GM12878 (cell line): ENCODE data around the gene NLN. TPM values are rescaled to one million over a fixed set of nuclear protein-coding genes. Genes with fewer than 3 reads are reported as not detected.

Experiments used
- ATAC-seq: fragments of 200-7000 bp; cut with Tn5 transposase; 3 replicates; pipeline ENCODE4 v1.9.1; 2020; ENCODE audit warnings: mild to moderate bottlenecking, moderate library complexity
- BruUV-seq: library from RNA; stranded (reverse); fragments of 400-500 nt; replicated peaks from 2 replicates; lab custom pipeline; 2021; lab: Mats Ljungman, UMichigan
- CTCF ChIA-PET: fragments of 300-600 bp; sonication (Branson Sonifier 250); formaldehyde crosslinking; extraction: SDS; loops from one replicate; lab custom pipeline; 2021; ENCODE audit warnings: inconsistent platforms; lab: Yijun Ruan, JAX
- POLR2A ChIA-PET: fragments of 350-600 bp; formaldehyde crosslinking; extraction: SDS; loops from one replicate; lab custom pipeline; 2021; ENCODE audit warnings: inconsistent platforms; lab: Charles Lee
- RAD21 ChIA-PET: fragments of 300-600 bp; sonication (Branson Sonifier 250); formaldehyde crosslinking; loops from one replicate; lab custom pipeline; 2023; ENCODE audit warnings: antibody characterized with exemption; ENCODE audit not compliant: unreplicated experiment; lab: Charles Lee
- SMC1A ChIA-PET: fragments of 300-600 bp; sonication (Branson Sonifier 250); formaldehyde crosslinking; loops from one replicate; lab custom pipeline; 2023; ENCODE audit not compliant: unreplicated experiment, uncharacterized antibody; lab: Charles Lee
- DNase-seq: peaks from one replicate; pipeline ENCODE4 v3.0.0-alpha.2; 2011; ENCODE audit warnings: low read depth, low spot score
- FAIRE-seq: peaks from 3 replicates; lab custom pipeline; 2011; peaks lifted over from hg19 to GRCh38; lab: Jason Lieb, UNC
- H2AFZ ChIP-seq: 2 replicates; pipeline ENCODE4 v1.6.0; 2011; ENCODE audit warnings: low read depth, low read length, control low read depth; ENCODE audit not compliant: control insufficient read depth
- H3K27ac ChIP-seq: 2 replicates; pipeline ENCODE4 v1.5.1; 2011; ENCODE audit warnings: control low read depth; ENCODE audit not compliant: control insufficient read depth, insufficient read depth
- H3K27me3 ChIP-seq, 2 experiments: replicated peaks in 1 of 2; 2 replicates each; pipeline versions ENCODE4 v1.6.0 to v1.6.1; 2011; ENCODE audit warnings: low read length in 1 of 2; ENCODE audit not compliant: control insufficient read depth in 2 of 2, insufficient read depth in 2 of 2
- H3K36me3 ChIP-seq, 2 experiments: 2 replicates each; pipeline ENCODE4 v1.5.1; 2011; ENCODE audit warnings: low read length in 1 of 2; ENCODE audit not compliant: control insufficient read depth in 2 of 2, insufficient read depth in 2 of 2
- H3K4me1 ChIP-seq: 2 replicates; pipeline ENCODE4 v1.6.1; 2011; ENCODE audit warnings: mild to moderate bottlenecking, low read length, moderate library complexity, mixed read lengths; ENCODE audit not compliant: control insufficient read depth, insufficient read depth
- H3K4me2 ChIP-seq: 2 replicates; pipeline ENCODE4 v1.6.0; 2011; ENCODE audit warnings: control low read depth; ENCODE audit not compliant: control insufficient read depth, insufficient read depth
- H3K4me3 ChIP-seq: fragments of 200-600 bp; sonication (generic); 2 replicates; pipeline ENCODE4 v1.5.1; 2016
- H3K79me2 ChIP-seq: 2 replicates; pipeline ENCODE4 v1.6.0; 2011; ENCODE audit warnings: low read length; ENCODE audit not compliant: control insufficient read depth, insufficient read depth
- H3K9ac ChIP-seq: 2 replicates; pipeline ENCODE4 v1.8.0; 2011; ENCODE audit warnings: low read length, control low read depth, mixed read lengths; ENCODE audit not compliant: control insufficient read depth, insufficient read depth
- H3K9me3 ChIP-seq: replicated peaks from 3 replicates; pipeline ENCODE4 v1.5.1; 2011; ENCODE audit warnings: mild to moderate bottlenecking, low read length; ENCODE audit not compliant: control insufficient read depth, insufficient read depth
- H4K20me1 ChIP-seq: 2 replicates; pipeline ENCODE4 v1.6.0; 2011; ENCODE audit not compliant: control insufficient read depth, insufficient read depth
- ETV6 ChIP-seq, 2 experiments: fragments of 450-650 bp in 1 of 2; IDR thresholded peaks in 1 of 2; conservative IDR thresholded peaks in 1 of 2; 2 replicates each; pipeline ENCODE4 v1.6.1; 2014; ENCODE audit warnings: antibody characterized with exemption in 1 of 2, borderline replicate concordance in 1 of 2, low read depth in 1 of 2, mild to moderate bottlenecking in 1 of 2, moderate library complexity in 1 of 2
- JUNB ChIP-seq: IDR thresholded peaks from 2 replicates; pipeline ENCODE4 v1.6.1; 2016; ENCODE audit warnings: antibody characterized with exemption, mild to moderate bottlenecking
- LARP7 ChIP-seq: fragments of 450-650 bp; IDR thresholded peaks from 2 replicates; pipeline ENCODE4 v1.6.1; 2017; ENCODE audit warnings: mild to moderate bottlenecking
- MTA2 ChIP-seq: fragments of 450-650 bp; IDR thresholded peaks from 2 replicates; pipeline ENCODE4 v1.6.1; 2016; ENCODE audit warnings: low read depth, mild to moderate bottlenecking, moderate library complexity
- NFIC ChIP-seq: IDR thresholded peaks from 2 replicates; pipeline ENCODE4 v1.6.1; 2012; ENCODE audit warnings: low read depth, mild to moderate bottlenecking, inconsistent platforms, low read length, moderate library complexity
- NFXL1 ChIP-seq: fragments of 450-650 bp; IDR thresholded peaks from 2 replicates; pipeline ENCODE4 v1.6.1; 2017; ENCODE audit warnings: antibody characterized with exemption, mild to moderate bottlenecking, borderline replicate concordance
- NFYA ChIP-seq: IDR thresholded peaks from 2 replicates; pipeline ENCODE4 v1.6.1; 2011; ENCODE audit warnings: low read depth, mild to moderate bottlenecking, low read length, improper control_type of control experiment, borderline replicate concordance
- NR2C2 ChIP-seq: IDR thresholded peaks from 2 replicates; pipeline ENCODE4 v1.6.1; 2011; ENCODE audit warnings: borderline replicate concordance, low read depth; ENCODE audit not compliant: control insufficient read depth, insufficient read length
- RBBP5 ChIP-seq: fragments of 200-600 bp; sonication (generic); conservative IDR thresholded peaks from 2 replicates; pipeline ENCODE4 v1.6.1; 2016
- TCF12 ChIP-seq: IDR thresholded peaks from 2 replicates; pipeline ENCODE4 v1.6.1; 2011; ENCODE audit warnings: low read depth, mild to moderate bottlenecking, low read length
- WGBS: methylation state at CpG from one replicate; pipeline ENCODE4 v1.1.6; 2016; ENCODE audit warnings: low lambda C conversion rate; ENCODE audit not compliant: insufficient replicate concordance, insufficient coverage; ENCODE audit errors: missing lambda C conversion rate; 5-methylcytosine and 5-hydroxymethylcytosine counted together
- in situ Hi-C: fragments of 300-500 bp; cut with MboI; formaldehyde crosslinking; loops from 9 replicates; pipeline ENCODE4 v1.14.3; 2018; ENCODE audit warnings: mixed read lengths
- intact Hi-C: fragments of 100-400 bp; cut with micrococcal nuclease; formaldehyde crosslinking; loops from one replicate; pipeline ENCODE4 v1.14.2; 2022; ENCODE audit not compliant: unreplicated experiment
- polyA plus RNA-seq, 11 experiments: library from polyadenylated mRNA; depleted of rRNA in 4 of 11; unstranded in 6 of 11; stranded (reverse) in 5 of 11; fragments of >200 nt; fragmentation: Nextera tagmentation in 4 of 11; fragmentation: Illumina TruSeq in 1 of 11; extraction: Ambion mirVana in 4 of 11; extraction: Trizol in 1 of 11; gene quantifications; 1 replicate in 1 of 11; 2 replicates in 10 of 11; pipeline versions ENCODE4 v1.2.1 to v1.2.3, GENCODE V29; 2011 to 2016; ENCODE audit warnings: inconsistent platforms in 2 of 11, missing spikeins in 2 of 11, low read depth in 1 of 11
- total RNA-seq, 4 experiments: library from RNA; depleted of rRNA in 3 of 4; stranded (reverse); fragments of >200 nt in 3 of 4; fragmentation: Illumina TruSeq in 1 of 4; extraction: Trizol in 1 of 4; gene quantifications; 2 replicates each; pipeline versions ENCODE4 v1.2.1 to v1.2.3, GENCODE V29; 2013 to 2021
- TF ChIP-seq, protein P1 (sequence below): IDR thresholded peaks from 2 replicates; pipeline ENCODE4 v1.6.1; 2011; ENCODE audit warnings: borderline replicate concordance, low read depth, mild to moderate bottlenecking, moderate library complexity, low read length; ENCODE audit not compliant: insufficient read depth, poor library complexity, severe bottlenecking
- TF ChIP-seq, protein P2 (sequence below): fragments of 450-650 bp; IDR thresholded peaks from 2 replicates; pipeline ENCODE4 v1.6.1; 2017; ENCODE audit warnings: mild to moderate bottlenecking, low read depth, inconsistent platforms; ENCODE audit not compliant: poor library complexity, severe bottlenecking
- TF ChIP-seq, protein P3 (sequence below): fragments of 450-650 bp; formaldehyde crosslinking; IDR thresholded peaks from 2 replicates; pipeline ENCODE4 v1.4.0; 2020; ENCODE audit warnings: mild to moderate bottlenecking, moderate library complexity

The NLN gene
- total and polyA plus RNA-seq, 10 of the 15 experiments (the other 5 are each of a cell fraction or from before 2014, with no cell fraction given): 6.8 to 56.9 (median 33.3) TPM

DNA sequence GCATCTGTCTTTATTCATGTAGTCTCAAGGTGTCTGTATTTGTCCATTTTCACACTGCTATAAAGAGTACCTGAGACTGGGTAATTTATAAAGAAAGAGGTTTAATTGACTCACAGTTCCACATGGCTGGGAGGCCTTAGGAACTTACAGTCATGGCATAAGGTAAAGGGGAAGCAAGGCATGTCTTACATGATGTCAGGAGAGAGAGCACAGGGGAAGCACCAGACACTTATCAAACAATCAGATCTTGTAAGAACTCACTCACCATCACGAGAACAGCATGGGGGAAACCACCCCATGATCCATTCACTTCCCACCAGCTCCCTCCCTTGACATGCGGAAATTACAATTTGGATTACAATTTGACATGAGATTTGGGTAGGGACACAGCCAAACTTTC lies 44.2 kb downstream of the NLN start (continued):
- TF ChIP-seq ETV6 (conservative IDR thresholded peaks at IDR 0.05 in 1 of 2, IDR thresholded peaks at IDR 0.05 in 1 of 2; ENCODE audit: borderline replicate concordance in 1 of 2, low read depth in 1 of 2): no peak

DNA sequence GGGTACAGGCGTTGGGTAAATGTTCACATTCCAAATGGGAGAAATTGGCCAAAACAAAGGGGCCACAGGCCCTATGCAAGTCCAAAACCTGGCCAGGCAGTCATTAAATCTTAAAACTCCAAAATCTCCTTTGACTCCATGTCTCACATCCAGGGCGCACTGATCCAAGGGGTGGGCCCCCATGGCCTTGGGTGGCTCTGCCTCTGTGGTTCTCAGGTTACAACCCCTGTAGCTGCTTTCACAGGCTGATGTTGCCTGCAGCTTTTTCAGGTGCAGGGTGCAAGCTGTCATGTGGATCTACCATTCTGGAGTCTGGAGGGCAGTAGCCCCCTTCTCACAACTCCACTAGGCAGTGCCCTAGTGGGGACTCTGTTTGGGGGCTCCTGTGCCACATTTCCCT lies 44.8 kb downstream of the NLN start:
- Histone ChIP-seq H3K9me3 (peaks cover 6% of the 10 kb centered on the region; the same call in 2 of the 3 replicates), H3K79me2 (no peaks in the 10 kb centered on the region), H4K20me1 (no peaks in the 10 kb centered on the region), H3K27ac (no peak overlapping the region), H3K9ac (no peak overlapping the region), H3K36me3 (no peaks in the 10 kb centered on the region; a peak in 1 of 4 replicates), H2AFZ (no peak overlapping the region), H3K4me3 (no peak overlapping the region), H3K4me2 (no peak overlapping the region), H3K27me3 (no peaks in the 10 kb centered on the region), H3K4me1 (no peaks in the 10 kb centered on the region)
- in situ Hi-C loops: no loop called here
- ChIA-PET POLR2A (no interaction called here), SMC1A (interaction anchor here (1.0 kb wide), 1 partner anchor 64 kb away, joined by 3 read pairs; no protein-coding TSS in a partner anchor), CTCF (no interaction called here), RAD21 (no interaction called here)
- intact Hi-C loops: no loop called here
- 75% methylated on average over 2 of the region's 2 CpGs for WGBS
- no peak for FAIRE-seq
- TF ChIP-seq JUNB (no peak), NFXL1 (no peak), MTA2 (no peak), TCF12 (no peak), NR2C2 (no peak), LARP7 (no peak), NFYA (no peak), RBBP5 (no peak), NFIC (no peak)
- TF ChIP-seq, protein P1, sequence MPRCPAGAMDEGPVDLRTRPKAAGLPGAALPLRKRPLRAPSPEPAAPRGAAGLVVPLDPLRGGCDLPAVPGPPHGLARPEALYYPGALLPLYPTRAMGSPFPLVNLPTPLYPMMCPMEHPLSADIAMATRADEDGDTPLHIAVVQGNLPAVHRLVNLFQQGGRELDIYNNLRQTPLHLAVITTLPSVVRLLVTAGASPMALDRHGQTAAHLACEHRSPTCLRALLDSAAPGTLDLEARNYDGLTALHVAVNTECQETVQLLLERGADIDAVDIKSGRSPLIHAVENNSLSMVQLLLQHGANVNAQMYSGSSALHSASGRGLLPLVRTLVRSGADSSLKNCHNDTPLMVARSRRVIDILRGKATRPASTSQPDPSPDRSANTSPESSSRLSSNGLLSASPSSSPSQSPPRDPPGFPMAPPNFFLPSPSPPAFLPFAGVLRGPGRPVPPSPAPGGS: no peak
- TF ChIP-seq, protein P2, sequence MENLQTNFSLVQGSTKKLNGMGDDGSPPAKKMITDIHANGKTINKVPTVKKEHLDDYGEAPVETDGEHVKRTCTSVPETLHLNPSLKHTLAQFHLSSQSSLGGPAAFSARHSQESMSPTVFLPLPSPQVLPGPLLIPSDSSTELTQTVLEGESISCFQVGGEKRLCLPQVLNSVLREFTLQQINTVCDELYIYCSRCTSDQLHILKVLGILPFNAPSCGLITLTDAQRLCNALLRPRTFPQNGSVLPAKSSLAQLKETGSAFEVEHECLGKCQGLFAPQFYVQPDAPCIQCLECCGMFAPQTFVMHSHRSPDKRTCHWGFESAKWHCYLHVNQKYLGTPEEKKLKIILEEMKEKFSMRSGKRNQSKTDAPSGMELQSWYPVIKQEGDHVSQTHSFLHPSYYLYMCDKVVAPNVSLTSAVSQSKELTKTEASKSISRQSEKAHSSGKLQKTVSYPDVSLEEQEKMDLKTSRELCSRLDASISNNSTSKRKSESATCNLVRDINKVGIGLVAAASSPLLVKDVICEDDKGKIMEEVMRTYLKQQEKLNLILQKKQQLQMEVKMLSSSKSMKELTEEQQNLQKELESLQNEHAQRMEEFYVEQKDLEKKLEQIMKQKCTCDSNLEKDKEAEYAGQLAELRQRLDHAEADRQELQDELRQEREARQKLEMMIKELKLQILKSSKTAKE: no peak
- TF ChIP-seq, protein P3, sequence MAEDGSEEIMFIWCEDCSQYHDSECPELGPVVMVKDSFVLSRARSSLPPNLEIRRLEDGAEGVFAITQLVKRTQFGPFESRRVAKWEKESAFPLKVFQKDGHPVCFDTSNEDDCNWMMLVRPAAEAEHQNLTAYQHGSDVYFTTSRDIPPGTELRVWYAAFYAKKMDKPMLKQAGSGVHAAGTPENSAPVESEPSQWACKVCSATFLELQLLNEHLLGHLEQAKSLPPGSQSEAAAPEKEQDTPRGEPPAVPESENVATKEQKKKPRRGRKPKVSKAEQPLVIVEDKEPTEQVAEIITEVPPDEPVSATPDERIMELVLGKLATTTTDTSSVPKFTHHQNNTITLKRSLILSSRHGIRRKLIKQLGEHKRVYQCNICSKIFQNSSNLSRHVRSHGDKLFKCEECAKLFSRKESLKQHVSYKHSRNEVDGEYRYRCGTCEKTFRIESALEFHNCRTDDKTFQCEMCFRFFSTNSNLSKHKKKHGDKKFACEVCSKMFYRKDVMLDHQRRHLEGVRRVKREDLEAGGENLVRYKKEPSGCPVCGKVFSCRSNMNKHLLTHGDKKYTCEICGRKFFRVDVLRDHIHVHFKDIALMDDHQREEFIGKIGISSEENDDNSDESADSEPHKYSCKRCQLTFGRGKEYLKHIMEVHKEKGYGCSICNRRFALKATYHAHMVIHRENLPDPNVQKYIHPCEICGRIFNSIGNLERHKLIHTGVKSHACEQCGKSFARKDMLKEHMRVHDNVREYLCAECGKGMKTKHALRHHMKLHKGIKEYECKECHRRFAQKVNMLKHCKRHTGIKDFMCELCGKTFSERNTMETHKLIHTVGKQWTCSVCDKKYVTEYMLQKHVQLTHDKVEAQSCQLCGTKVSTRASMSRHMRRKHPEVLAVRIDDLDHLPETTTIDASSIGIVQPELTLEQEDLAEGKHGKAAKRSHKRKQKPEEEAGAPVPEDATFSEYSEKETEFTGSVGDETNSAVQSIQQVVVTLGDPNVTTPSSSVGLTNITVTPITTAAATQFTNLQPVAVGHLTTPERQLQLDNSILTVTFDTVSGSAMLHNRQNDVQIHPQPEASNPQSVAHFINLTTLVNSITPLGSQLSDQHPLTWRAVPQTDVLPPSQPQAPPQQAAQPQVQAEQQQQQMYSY (CRISPR knock-in tag): no peak
- ATAC-seq: no peak
- no TSS peak for BruUV-seq
- no peak for DNase-seq
